Kidney epithelial cell (primary cell): ENCODE measurements around the gene ACOX2. TPM values are rescaled to one million over a fixed set of nuclear protein-coding genes. Genes with fewer than 3 reads are reported as not detected.
A peak's percentile ranks its signal among the peaks of the same experiment; 100 is the strongest.

Source experiments
- DNase-seq: peaks from one replicate; pipeline ENCODE4 v3.0.0-alpha.2; 2010; ENCODE audit warnings: low read depth
- H3K27me3 ChIP-seq: 2 replicates; pipeline ENCODE4 v1.6.0; 2011; ENCODE audit warnings: low read length; ENCODE audit not compliant: control insufficient read depth, insufficient read depth
- H3K36me3 ChIP-seq: 2 replicates; pipeline ENCODE4 v1.5.1; 2011; ENCODE audit warnings: low read length; ENCODE audit not compliant: control insufficient read depth, insufficient read depth
- H3K4me3 ChIP-seq: 2 replicates; pipeline ENCODE4 v1.5.1; 2011; ENCODE audit warnings: low read depth, mild to moderate bottlenecking, control low read depth, low read length
- total RNA-seq: library from RNA; depleted of rRNA; stranded (reverse); fragments of >200 nt; gene quantifications from 2 replicates; pipeline ENCODE4 v1.2.3, GENCODE V29; 2015
- TF ChIP-seq, protein P1 (sequence below): IDR thresholded peaks from 2 replicates; pipeline ENCODE4 v1.5.1; 2011; ENCODE audit warnings: mild to moderate bottlenecking, moderate library complexity, low read length, control low read depth, inconsistent platforms; ENCODE audit not compliant: insufficient read depth, poor library complexity, severe bottlenecking

ACOX2 gene
- total RNA-seq, 1 donor from 2014 or later: 0.38 TPM

DNA sequence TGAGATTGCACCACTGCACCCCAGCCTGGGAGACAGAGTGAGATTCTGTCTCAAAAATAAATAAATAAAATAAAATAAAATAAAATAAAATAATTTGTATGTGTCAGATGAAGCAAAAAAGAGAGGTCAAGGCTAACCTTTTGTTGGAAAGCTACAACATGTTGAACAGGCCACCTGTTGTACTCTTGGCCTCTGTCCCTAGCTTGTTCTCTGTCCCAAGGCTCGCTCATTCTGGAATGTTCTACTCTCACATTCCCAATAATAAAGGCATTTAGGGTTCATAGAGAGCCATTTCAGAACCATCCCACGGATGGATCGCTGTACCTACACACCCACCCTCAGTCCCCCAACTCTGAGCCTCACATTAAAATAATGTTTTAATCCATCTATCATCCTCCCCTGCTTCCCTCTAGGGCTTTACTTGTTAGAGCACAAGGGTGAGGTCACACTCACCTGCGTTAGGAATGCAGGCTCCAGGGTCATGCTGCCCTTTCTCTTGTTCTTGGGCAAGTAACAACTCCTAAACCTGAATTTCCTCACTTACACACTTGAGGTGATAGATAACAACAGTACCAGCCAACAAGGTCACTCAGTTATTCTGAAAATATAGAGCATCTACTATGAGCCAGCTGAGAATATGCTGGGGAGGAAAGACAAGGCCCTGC is 70.0 kb downstream of the ACOX2 start:
- TF ChIP-seq, protein P1, sequence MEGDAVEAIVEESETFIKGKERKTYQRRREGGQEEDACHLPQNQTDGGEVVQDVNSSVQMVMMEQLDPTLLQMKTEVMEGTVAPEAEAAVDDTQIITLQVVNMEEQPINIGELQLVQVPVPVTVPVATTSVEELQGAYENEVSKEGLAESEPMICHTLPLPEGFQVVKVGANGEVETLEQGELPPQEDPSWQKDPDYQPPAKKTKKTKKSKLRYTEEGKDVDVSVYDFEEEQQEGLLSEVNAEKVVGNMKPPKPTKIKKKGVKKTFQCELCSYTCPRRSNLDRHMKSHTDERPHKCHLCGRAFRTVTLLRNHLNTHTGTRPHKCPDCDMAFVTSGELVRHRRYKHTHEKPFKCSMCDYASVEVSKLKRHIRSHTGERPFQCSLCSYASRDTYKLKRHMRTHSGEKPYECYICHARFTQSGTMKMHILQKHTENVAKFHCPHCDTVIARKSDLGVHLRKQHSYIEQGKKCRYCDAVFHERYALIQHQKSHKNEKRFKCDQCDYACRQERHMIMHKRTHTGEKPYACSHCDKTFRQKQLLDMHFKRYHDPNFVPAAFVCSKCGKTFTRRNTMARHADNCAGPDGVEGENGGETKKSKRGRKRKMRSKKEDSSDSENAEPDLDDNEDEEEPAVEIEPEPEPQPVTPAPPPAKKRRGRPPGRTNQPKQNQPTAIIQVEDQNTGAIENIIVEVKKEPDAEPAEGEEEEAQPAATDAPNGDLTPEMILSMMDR: no peak
- no peak for DNase-seq
- Histone ChIP-seq H3K36me3 (no peaks in the 10 kb centered on the region), H3K4me3 (no peak overlapping the region), H3K27me3 (no peaks in the 10 kb centered on the region)

DNA sequence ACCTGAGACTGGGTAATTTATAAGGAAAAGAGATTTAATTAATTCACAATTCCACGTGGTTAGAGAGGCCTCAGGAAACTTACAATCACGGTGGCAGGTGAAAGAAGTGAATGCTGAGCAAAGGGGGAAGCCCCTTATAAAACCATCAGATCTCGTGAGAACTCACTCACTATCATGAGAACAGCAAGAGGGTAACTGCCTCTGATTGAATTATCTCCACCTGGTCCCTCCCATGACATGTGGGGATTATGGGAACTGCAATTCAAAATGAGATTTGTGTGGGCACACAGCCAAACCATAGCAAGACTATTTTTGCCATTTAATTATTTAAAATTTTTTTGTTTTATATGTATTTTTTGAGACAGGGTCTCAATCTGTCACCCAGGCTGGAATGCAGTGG is 72.1 kb downstream of the ACOX2 start:
- Histone ChIP-seq H3K4me3 (no peak overlapping the region), H3K27me3 (no peaks in the 10 kb centered on the region), H3K36me3 (no peaks in the 10 kb centered on the region)
- DNase-seq: no peak
- TF ChIP-seq, protein P1: no peak

DNA sequence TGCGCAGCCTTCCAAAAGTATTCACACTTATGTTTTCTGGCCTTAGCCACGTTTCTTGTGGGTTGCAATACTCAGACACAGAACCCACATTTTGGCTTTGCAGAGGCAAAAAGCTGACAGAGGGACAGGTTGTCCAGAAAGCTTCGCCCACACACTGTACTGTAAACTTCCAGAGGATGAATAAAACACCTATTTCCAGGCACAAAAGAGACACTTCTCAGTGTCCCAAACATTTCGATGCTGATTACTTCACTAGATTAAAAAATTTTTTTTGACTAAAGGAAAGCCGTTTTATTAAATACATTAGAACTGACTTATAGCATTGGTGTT is 73.1 kb downstream of the ACOX2 start:
- no peak overlapping the region for H3K4me3 ChIP-seq
- DNase-seq: no peak
- TF ChIP-seq, protein P1: no peak
- H3K27me3 ChIP-seq: no peaks in the 10 kb centered on the region
- H3K36me3 ChIP-seq: no peaks in the 10 kb centered on the region

DNA sequence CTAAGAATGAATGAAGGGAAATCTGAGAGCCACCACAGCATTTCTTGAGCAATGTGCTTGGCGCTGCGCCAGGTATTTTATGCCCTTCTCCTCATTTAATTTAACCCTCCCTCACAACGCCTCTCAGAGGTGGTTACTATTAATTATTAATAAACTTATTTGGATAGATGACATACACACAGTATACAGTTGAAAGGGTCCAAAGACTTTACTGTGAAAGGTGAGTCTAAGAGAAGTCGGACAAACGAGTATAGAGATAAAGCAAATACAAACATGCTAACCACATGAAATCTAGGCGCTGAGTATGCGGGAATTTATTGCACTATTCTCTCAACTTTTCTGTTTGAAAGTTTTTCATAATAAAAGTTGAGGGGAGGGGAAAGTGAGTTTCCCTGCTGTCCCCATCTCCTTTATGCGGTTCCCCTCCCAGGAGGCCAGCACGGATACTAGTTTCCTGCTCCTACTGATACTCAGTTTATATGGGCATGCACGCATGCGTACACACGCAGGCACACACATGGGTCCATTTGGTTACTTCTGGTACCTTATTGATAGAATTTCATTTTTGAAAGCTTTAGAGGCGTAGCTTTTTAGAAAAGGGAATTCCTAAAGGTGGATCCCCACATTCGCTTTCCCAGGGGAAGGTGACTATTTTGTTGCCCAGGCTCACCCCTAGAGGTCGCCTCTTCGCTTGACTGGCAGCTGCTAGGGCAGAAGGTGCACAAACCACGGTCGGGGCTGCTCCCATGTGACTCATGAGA is 73.6 kb downstream of the ACOX2 start:
- H3K36me3 ChIP-seq: no peaks in the 10 kb centered on the region
- H3K4me3 ChIP-seq: no peak overlapping the region
- TF ChIP-seq, protein P1: peak; percentile 93
- peak; percentile 61 for DNase-seq
- H3K27me3 ChIP-seq: no peaks in the 10 kb centered on the region

DNA sequence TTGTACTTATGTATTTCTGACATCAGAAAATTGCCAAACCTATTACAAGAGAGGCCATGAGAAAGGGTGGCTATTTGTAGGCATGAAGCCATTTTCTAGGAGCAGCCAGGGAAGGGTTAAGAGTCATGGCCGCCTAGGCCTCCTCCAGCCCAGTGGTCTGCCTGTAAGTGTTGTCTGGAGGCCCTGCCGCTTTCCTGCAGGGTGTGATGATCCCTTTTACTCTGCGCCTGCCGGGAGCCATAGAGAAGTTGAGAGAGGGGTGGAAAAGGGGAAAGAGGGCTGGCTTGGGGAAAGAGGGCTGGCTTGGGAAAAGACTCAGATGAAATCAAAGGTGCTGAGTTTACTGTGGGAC is 74.2 kb downstream of the ACOX2 start:
- Histone ChIP-seq H3K4me3 (no peak overlapping the region), H3K27me3 (no peaks in the 10 kb centered on the region)
- TF ChIP-seq, protein P1: no peak

More for the DNA sequence above, 74.2 kb downstream of the ACOX2 start:
- no peaks in the 10 kb centered on the region for H3K36me3 ChIP-seq
- DNase-seq: no peak
